Skeletal muscle cell (primary cell): ENCODE data around the gene DMD.

Experiments
- DNase-seq: peaks from one replicate; pipeline ENCODE4 v3.0.0-alpha.2; 2010; ENCODE audit warnings: low read depth
- H3K4me3 ChIP-seq: 2 replicates; pipeline ENCODE4 v1.5.1; 2011; ENCODE audit warnings: low read depth, mild to moderate bottlenecking, control low read depth, low read length, moderate library complexity

The DMD gene

GRCh38 chrX:31708116-31708515 lies 1503.2 kb downstream of the DMD start:
- H3K4me3 ChIP-seq, result no peak overlapping the region
- DNase-seq, result no peak

GRCh38 chrX:31706466-31706865 lies 1504.9 kb downstream of the DMD start:
- DNase-seq, result no peak
- H3K4me3 ChIP-seq, result no peak overlapping the region

- no peak overlapping the region for H3K4me3 ChIP-seq
- DNase-seq, result no peak
Observed at GRCh38 chrX:31705816-31706215, 1505.5 kb downstream of the DMD start.

GRCh38 chrX:31704938-31705337 lies 1506.4 kb downstream of the DMD start:
- H3K4me3 ChIP-seq, result no peak overlapping the region
- DNase-seq, result no peak

- H3K4me3 ChIP-seq, result no peak overlapping the region
- DNase-seq, result no peak
Observed at GRCh38 chrX:31702222-31702621, 1509.1 kb downstream of the DMD start.

- H3K4me3 ChIP-seq, result no peak overlapping the region
- DNase-seq, result no peak
Observed at GRCh38 chrX:31697294-31697916, 1513.9 kb downstream of the DMD start.

GRCh38 chrX:31679861-31680260 lies 1531.5 kb downstream of the DMD start:
- DNase-seq, result no peak
- no peak overlapping the region for H3K4me3 ChIP-seq

GRCh38 chrX:31670245-31670644 lies 1541.1 kb downstream of the DMD start:
- no peak for DNase-seq
- no peak overlapping the region for H3K4me3 ChIP-seq

- H3K4me3 ChIP-seq, result no peak overlapping the region
- DNase-seq, result no peak
Observed at GRCh38 chrX:31665454-31665853, 1545.9 kb downstream of the DMD start.

- no peak for DNase-seq
- H3K4me3 ChIP-seq, result no peak overlapping the region
Observed at GRCh38 chrX:31663172-31663571, 1548.2 kb downstream of the DMD start.

GRCh38 chrX:31661280-31661810 lies 1550.0 kb downstream of the DMD start:
- no peak overlapping the region for H3K4me3 ChIP-seq
- no peak for DNase-seq

GRCh38 chrX:31658360-31658759 lies 1553.0 kb downstream of the DMD start:
- no peak overlapping the region for H3K4me3 ChIP-seq
- DNase-seq, result no peak

GRCh38 chrX:31656013-31656412 lies 1555.3 kb downstream of the DMD start:
- no peak overlapping the region for H3K4me3 ChIP-seq
- peak; percentile 8 for DNase-seq

- no peak overlapping the region for H3K4me3 ChIP-seq
- no peak for DNase-seq
Observed at GRCh38 chrX:31653422-31653821, 1557.9 kb downstream of the DMD start.

GRCh38 chrX:31652650-31653049 lies 1558.7 kb downstream of the DMD start:
- H3K4me3 ChIP-seq, result no peak overlapping the region
- no peak for DNase-seq

- H3K4me3 ChIP-seq, result no peak overlapping the region
- DNase-seq, result no peak
Observed at GRCh38 chrX:31649201-31649600, 1562.1 kb downstream of the DMD start.

GRCh38 chrX:31633349-31633748 lies 1578.0 kb downstream of the DMD start:
- H3K4me3 ChIP-seq, result no peak overlapping the region
- DNase-seq, result no peak

GRCh38 chrX:31629195-31629594 lies 1582.2 kb downstream of the DMD start:
- no peak overlapping the region for H3K4me3 ChIP-seq
- no peak for DNase-seq

GRCh38 chrX:31609130-31609529 lies 1602.2 kb downstream of the DMD start:
- DNase-seq, result peak; percentile 84

GRCh38 chrX:31608638-31609037 lies 1602.7 kb downstream of the DMD start:
- no peak overlapping the region for H3K4me3 ChIP-seq
- DNase-seq, result no peak

More at GRCh38 chrX:31609130-31609529, 1602.2 kb downstream of the DMD start:
- H3K4me3 ChIP-seq, result no peak overlapping the region

GRCh38 chrX:31606771-31607170 lies 1604.6 kb downstream of the DMD start:
- no peak for DNase-seq
- H3K4me3 ChIP-seq, result no peak overlapping the region
